GM12874 (cell line): ENCODE measurements around the gene CLUH.

ENCODE experiments used
- CTCF ChIP-seq: IDR thresholded peaks from 2 replicates; pipeline ENCODE4 v1.5.1; 2011; ENCODE audit warnings: low read depth, mild to moderate bottlenecking, control low read depth, low read length, moderate library complexity; ENCODE audit not compliant: insufficient read depth

The CLUH gene

DNA sequence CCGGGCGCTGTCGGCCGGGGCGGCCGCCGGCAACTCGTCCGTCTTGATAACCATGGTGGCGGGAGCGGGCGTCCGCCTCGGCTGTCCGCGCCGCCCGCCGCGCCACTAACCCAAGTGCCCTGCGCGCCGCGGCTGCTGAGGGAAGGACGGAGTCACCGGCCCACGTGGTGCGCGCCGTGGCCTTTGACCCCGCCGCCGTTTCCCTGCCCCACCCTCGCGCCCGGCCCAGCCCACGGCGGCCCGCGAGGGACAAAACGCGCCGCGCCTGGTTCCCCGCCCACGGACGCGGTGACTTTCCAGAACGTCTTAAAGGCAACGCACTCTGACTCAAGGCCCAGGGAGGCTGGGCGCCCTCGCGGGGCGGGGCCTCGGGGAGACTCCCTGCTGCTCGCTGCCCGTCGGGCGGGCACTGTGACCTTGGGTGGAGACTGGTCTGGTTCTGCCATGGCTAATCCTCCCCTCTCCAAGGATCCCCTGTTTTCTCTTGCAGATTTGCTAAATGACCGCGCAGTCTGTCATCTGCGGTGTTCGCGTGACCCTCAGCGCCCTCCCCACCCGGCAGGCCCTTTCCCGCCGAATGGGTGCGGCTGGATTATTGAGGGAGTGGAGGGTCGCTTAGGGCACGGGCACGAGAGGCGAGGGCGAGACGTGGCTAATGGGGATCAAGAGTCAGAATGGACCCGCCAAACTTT lies at the start of gene CLUH:
CLUH (minus strand) TSS at position 157 of the 692 bp plus-strand sequence; CDS start at position 54, 103 bp downstream.
- TF ChIP-seq CTCF, result no peak

DNA sequence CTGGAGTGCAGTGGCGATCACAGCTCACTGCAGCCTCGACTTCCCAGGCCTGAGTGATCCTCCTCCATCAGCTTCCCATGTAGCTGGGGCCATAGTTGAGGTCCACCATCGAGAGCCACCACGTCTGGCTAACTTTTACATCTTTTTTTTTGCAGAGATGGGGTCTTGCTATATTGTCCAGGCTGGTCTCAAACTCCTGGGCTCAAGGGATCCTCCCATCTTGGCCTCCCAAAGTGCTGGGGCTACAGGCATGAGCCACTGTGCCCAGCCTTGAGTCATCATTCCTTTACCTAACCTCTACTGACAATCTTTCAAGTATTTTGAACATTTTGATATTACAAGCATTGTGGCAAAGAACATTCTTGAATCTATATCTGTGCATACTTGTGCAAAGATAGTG lies 47.3 kb upstream of the CLUH start:
- TF ChIP-seq CTCF, result no peak

- no peak for TF ChIP-seq CTCF
Observed at GRCh38 chr17:2755891-2756724, 44.5 kb upstream of the CLUH start.

- no peak for TF ChIP-seq CTCF
Observed at GRCh38 chr17:2751491-2751890, 39.9 kb upstream of the CLUH start.

GRCh38 chr17:2750721-2751120 lies 39.2 kb upstream of the CLUH start:
- no peak for TF ChIP-seq CTCF

- TF ChIP-seq CTCF, result no peak
Observed at GRCh38 chr17:2749784-2750181, 38.2 kb upstream of the CLUH start.

GRCh38 chr17:2749058-2749783 lies 37.7 kb upstream of the CLUH start, which contains the start of gene CCDC92B:
Gene CCDC92B, minus strand, starts transcription at chr17:2749652. Its CDS starts 14,507 bp downstream, at chr17:2735145.
- TF ChIP-seq CTCF, result no peak
